K562 (cell line): ENCODE measurements around the gene LY6G5B. TPM values are rescaled to one million over a fixed set of nuclear protein-coding genes. Genes with fewer than 3 reads are reported as not detected.
A peak's percentile ranks its signal among the peaks of the same experiment; 100 is the strongest.

ENCODE experiments used
- ATAC-seq: fragments of 200-7000 bp; cut with Tn5 transposase; 3 replicates; pipeline ENCODE4 v1.9.1; 2020; ENCODE audit warnings: moderate library complexity
- BruUV-seq: library from RNA; stranded (reverse); fragments of 400-500 nt; replicated peaks from 2 replicates; lab custom pipeline; 2021; lab: Mats Ljungman, UMichigan
- CTCF ChIA-PET: fragments of 300-600 bp; formaldehyde crosslinking; extraction: SDS; loops from one replicate; lab custom pipeline; 2021; ENCODE audit warnings: low intra/inter-chr PET ratio; lab: Yijun Ruan, JAX
- POLR2A ChIA-PET: fragments of 300-600, 350-650 bp; sonication (Branson Sonifier 250); formaldehyde crosslinking; extraction: SDS; loops from one replicate; lab custom pipeline; 2021; ENCODE audit warnings: antibody characterized with exemption, inconsistent platforms; lab: Yijun Ruan, JAX
- DNase-seq, 4 experiments: peaks; one replicate each; pipeline versions ENCODE4 v3.0.0 to v3.0.0-alpha.2; 2011 to 2018; ENCODE audit warnings: low spot score in 3 of 4, mixed read lengths in 3 of 4; ENCODE audit errors: extremely low read depth in 1 of 4
- FAIRE-seq: peaks from 2 replicates; lab custom pipeline; 2011; peaks lifted over from hg19 to GRCh38; lab: Jason Lieb, UNC
- H2AFZ ChIP-seq: 2 replicates; pipeline ENCODE4 v1.6.0; 2011; ENCODE audit warnings: low read depth, low read length, control low read depth, inconsistent platforms
- H3K27ac ChIP-seq: fragments of 200-600 bp; 3 replicates; pipeline ENCODE4 v1.8.0; 2011; ENCODE audit warnings: low read depth, mild to moderate bottlenecking, control low read depth, inconsistent platforms, low read length, moderate library complexity, mixed read lengths; ENCODE audit errors: extremely low read depth
- H3K27me3 ChIP-seq, 2 experiments: fragments of 300-600 bp in 1 of 2; 2 replicates in 1 of 2; 3 replicates in 1 of 2; pipeline versions ENCODE4 v1.6.0 to v1.8.0; 2011; ENCODE audit warnings: inconsistent platforms in 2 of 2, low read length in 2 of 2, mild to moderate bottlenecking in 1 of 2, mixed read lengths in 1 of 2, moderate library complexity in 1 of 2; ENCODE audit not compliant: control insufficient read depth in 2 of 2, insufficient read depth in 2 of 2
- H3K36me3 ChIP-seq: fragments of 300-600 bp; 3 replicates; pipeline ENCODE4 v1.8.0; 2011; ENCODE audit warnings: mild to moderate bottlenecking, low read length, inconsistent platforms; ENCODE audit not compliant: control insufficient read depth, insufficient read depth
- H3K4me1 ChIP-seq, 2 experiments: fragments of 200-600 bp in 1 of 2; replicated peaks in 1 of 2; 2 replicates in 1 of 2; 3 replicates in 1 of 2; pipeline versions ENCODE4 v1.5.1 to v1.8.0; 2011; ENCODE audit warnings: inconsistent platforms in 2 of 2, low read length in 2 of 2, mild to moderate bottlenecking in 1 of 2, mixed read lengths in 1 of 2, moderate library complexity in 1 of 2; ENCODE audit not compliant: control insufficient read depth in 2 of 2, insufficient read depth in 2 of 2
- H3K4me2 ChIP-seq: 2 replicates; pipeline ENCODE4 v1.6.1; 2011; ENCODE audit warnings: low read length, control low read depth, inconsistent platforms, mixed read lengths; ENCODE audit not compliant: insufficient read depth
- H3K4me3 ChIP-seq: fragments of 200-600 bp; sonication (generic), shearing (Covaris generic); 2 replicates; pipeline ENCODE4 v1.5.1; 2016; ENCODE audit warnings: control low read depth, inconsistent platforms
- H3K79me2 ChIP-seq: fragments of 200-600 bp; 3 replicates; pipeline ENCODE4 v1.8.0; 2011; ENCODE audit warnings: low read length, inconsistent platforms; ENCODE audit not compliant: control insufficient read depth, insufficient read depth
- H3K9ac ChIP-seq, 2 experiments: 2 replicates each; pipeline versions ENCODE4 v1.6.0 to v1.6.1; 2011; ENCODE audit warnings: low read depth in 2 of 2, low read length in 2 of 2, control low read depth in 1 of 2, inconsistent platforms in 1 of 2, mild to moderate bottlenecking in 1 of 2, mixed read lengths in 1 of 2; ENCODE audit not compliant: insufficient read depth in 1 of 2
- H3K9me1 ChIP-seq: one replicate; pipeline ENCODE4 v1.6.0; 2011; ENCODE audit warnings: inconsistent platforms, mild to moderate bottlenecking, low read length, moderate library complexity; ENCODE audit not compliant: control insufficient read depth, insufficient read depth
- H3K9me3 ChIP-seq: replicated peaks from 2 replicates; pipeline ENCODE4 v1.5.1; 2011; ENCODE audit warnings: low read depth, low read length, inconsistent platforms; ENCODE audit not compliant: control insufficient read depth, insufficient read depth
- H4K20me1 ChIP-seq: replicated peaks from 2 replicates; pipeline ENCODE4 v1.6.1; 2011; ENCODE audit warnings: low read length, inconsistent platforms, mixed read lengths; ENCODE audit not compliant: control insufficient read depth, insufficient read depth
- CBFB ChIP-seq: sonication (generic); formaldehyde crosslinking; IDR thresholded peaks from 2 replicates; pipeline ENCODE4 v1.4.0; 2020; ENCODE audit warnings: mild to moderate bottlenecking, missing genetic modification reagents
- CEBPB ChIP-seq: fragments of 450-650 bp; IDR thresholded peaks from 2 replicates; pipeline ENCODE4 v1.6.1; 2016; ENCODE audit warnings: missing genetic modification characterization, missing compliant biosample characterization
- ELF1 ChIP-seq: fragments of 200-800 bp; sonication (Bioruptor generic); IDR thresholded peaks from 2 replicates; pipeline ENCODE4 v1.6.1; 2016; ENCODE audit warnings: missing genetic modification characterization, missing compliant biosample characterization
- HEY1 ChIP-seq: fragments of 250-450 bp; sonication (Bioruptor Pico); IDR thresholded peaks from 2 replicates; pipeline ENCODE4 v1.5.0; 2020; ENCODE audit warnings: mild to moderate bottlenecking, moderate library complexity, borderline replicate concordance
- KDM5B ChIP-seq: fragments of 200-600 bp; sonication (generic); IDR thresholded peaks from 2 replicates; pipeline ENCODE4 v1.6.1; 2012; ENCODE audit warnings: low read depth, mild to moderate bottlenecking, moderate library complexity, low read length, control low read depth, inconsistent platforms; ENCODE audit not compliant: insufficient replicate concordance
- POLR2G ChIP-seq: fragments of 200-400 bp; formaldehyde crosslinking; IDR thresholded peaks from 2 replicates; pipeline ENCODE4 v1.6.1; 2017; ENCODE audit warnings: low read depth, mild to moderate bottlenecking, antibody characterized with exemption, low read length, moderate library complexity
- RAD51 ChIP-seq: fragments of 450-650 bp; IDR thresholded peaks from 2 replicates; pipeline ENCODE4 v1.7.1; 2016; ENCODE audit warnings: low read depth, mild to moderate bottlenecking, borderline replicate concordance
- RBFOX2 ChIP-seq: fragments of 200-400 bp; formaldehyde crosslinking; IDR thresholded peaks from 2 replicates; pipeline ENCODE4 v1.6.1; 2017; ENCODE audit warnings: low read depth, mild to moderate bottlenecking, low read length, moderate library complexity
- RBM22 ChIP-seq: fragments of 200-400 bp; formaldehyde crosslinking; IDR thresholded peaks from 2 replicates; pipeline ENCODE4 v1.6.1; 2018; ENCODE audit warnings: low read length, low read depth; ENCODE audit not compliant: poor library complexity, severe bottlenecking
- SRSF7 ChIP-seq: fragments of 200-400 bp; formaldehyde crosslinking; optimal IDR thresholded peaks from 2 replicates; pipeline ENCODE3; 2017; ENCODE audit warnings: mild to moderate bottlenecking, low read depth, low read length
- TCF15 ChIP-seq: fragments of 250-450 bp; sonication (Bioruptor Pico); IDR thresholded peaks from 2 replicates; pipeline ENCODE4 v1.8.0; 2022; ENCODE audit warnings: moderate library complexity, mild to moderate bottlenecking, inconsistent platforms
- ZFP36 ChIP-seq: fragments of 150-350 bp; IDR thresholded peaks from 2 replicates; pipeline ENCODE4 v1.6.1; 2018; ENCODE audit warnings: low read length, low read depth; ENCODE audit not compliant: partially characterized antibody
- WGBS: fragments of 100-300 bp; shearing (Covaris generic); methylation state at CpG from one replicate; pipeline ENCODE4 v1.1.6; 2016; ENCODE audit warnings: low coverage, mixed read lengths; ENCODE audit not compliant: insufficient coverage; ENCODE audit errors: missing lambda C conversion rate; 5-methylcytosine and 5-hydroxymethylcytosine counted together
- in situ Hi-C: fragments of 300-500 bp; cut with MboI; formaldehyde crosslinking; loops from 4 replicates; pipeline ENCODE4 v1.15.0; 2018; ENCODE audit warnings: inconsistent platforms, mixed read lengths
- intact Hi-C: fragments of 100-400 bp; cut with micrococcal nuclease; formaldehyde crosslinking; loops from 2 replicates; pipeline ENCODE4 v1.14.2; 2022
- polyA plus RNA-seq, 8 experiments: library from polyadenylated mRNA; depleted of rRNA in 4 of 8; stranded (reverse) in 5 of 8; unstranded in 3 of 8; fragments of >200 nt; fragmentation: Nextera tagmentation in 2 of 8; fragmentation: Illumina TruSeq in 1 of 8; extraction: Ambion mirVana in 2 of 8; extraction: Trizol in 1 of 8; gene quantifications; 2 replicates each; pipeline versions ENCODE4 v1.2.1 to v1.2.3, GENCODE V29; 2011 to 2014; ENCODE audit warnings: inconsistent platforms in 1 of 8, missing spikeins in 1 of 8
- total RNA-seq, 7 experiments: library from RNA; depleted of rRNA in 6 of 7; stranded (reverse); fragments of >200 nt in 6 of 7; fragmentation: Illumina TruSeq in 2 of 7; extraction: Trizol in 2 of 7; gene quantifications; 2 replicates each; pipeline versions ENCODE4 v1.2.1 to v1.2.3, GENCODE V29; 2011 to 2021; ENCODE audit warnings: low replicate concordance in 1 of 7
- TF ChIP-seq, protein P1 (sequence below): fragments of 250-450 bp; sonication (Bioruptor Pico); IDR thresholded peaks from 2 replicates; pipeline ENCODE4 v1.4.0; 2020

Gene LY6G5B
- total and polyA plus RNA-seq, 9 of the 15 experiments (the other 6 are each of a cell fraction or from before 2014, with no cell fraction given): 6.0 to 27.0 (median 7.5) TPM

GRCh38 chr6:31639449-31639861, 30.3 kb upstream of the LY6G5B start:
- no peak overlapping the region for H3K27ac ChIP-seq
- 92% methylated on average over 10 of the region's 10 CpGs for WGBS
- POLR2A ChIA-PET: interaction anchor here (0.6 to 14.8 kb wide), 9 partner anchors 5 to 191 kb away, joined by 3 to 274 read pairs (median 9); partner anchors contain the start of genes APOM, BAG6, C6orf47 and GPANK1
- H3K9me1 ChIP-seq: no peaks in the 10 kb centered on the region
- H4K20me1 ChIP-seq: peaks cover 24% of the 10 kb centered on the region
- peaks cover 96% of the 10 kb centered on the region for H3K36me3 ChIP-seq
- in situ Hi-C loops: no loop called here
- BruUV-seq: no TSS peak
- intact Hi-C loops: no loop called here
- H3K9me3 ChIP-seq: no peaks in the 10 kb centered on the region
- TF ChIP-seq CBFB (CRISPR knock-in tag) (no peak), TCF15 (no peak), HEY1 (CRISPR knock-in tag) (no peak), KDM5B (no peak), ZFP36 (no peak), CEBPB (tag) (no peak), SRSF7 (no peak), POLR2G (peak; percentile 81), ELF1 (tag) (no peak), RAD51 (no peak), RBM22 (peak; percentile 87), RBFOX2 (peak; percentile 59)
- TF ChIP-seq, protein P1, sequence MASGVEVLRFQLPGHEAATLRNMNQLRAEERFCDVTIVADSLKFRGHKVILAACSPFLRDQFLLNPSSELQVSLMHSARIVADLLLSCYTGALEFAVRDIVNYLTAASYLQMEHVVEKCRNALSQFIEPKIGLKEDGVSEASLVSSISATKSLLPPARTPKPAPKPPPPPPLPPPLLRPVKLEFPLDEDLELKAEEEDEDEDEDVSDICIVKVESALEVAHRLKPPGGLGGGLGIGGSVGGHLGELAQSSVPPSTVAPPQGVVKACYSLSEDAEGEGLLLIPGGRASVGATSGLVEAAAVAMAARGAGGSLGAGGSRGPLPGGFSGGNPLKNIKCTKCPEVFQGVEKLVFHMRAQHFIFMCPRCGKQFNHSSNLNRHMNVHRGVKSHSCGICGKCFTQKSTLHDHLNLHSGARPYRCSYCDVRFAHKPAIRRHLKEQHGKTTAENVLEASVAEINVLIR (CRISPR knock-in tag): no peak
- H3K79me2 ChIP-seq: no peaks in the 10 kb centered on the region
- ATAC-seq (no peak), FAIRE-seq (no peak), DNase-seq (no peak)
- CTCF ChIA-PET: no interaction called here
- H3K27me3 ChIP-seq: no peaks in the 10 kb centered on the region
- H3K4me2 ChIP-seq: no peak overlapping the region
- H3K4me3 ChIP-seq: no peak overlapping the region
- H3K4me1 ChIP-seq: peaks cover 3 to 13% of the 10 kb centered on the region in 2 experiments; a peak in 4 of 5 replicates
- H2AFZ ChIP-seq: no peak overlapping the region
- H3K9ac ChIP-seq: no peak overlapping the region
